ENCODE data around the gene NOP56.

The NOP56 gene

DNA sequence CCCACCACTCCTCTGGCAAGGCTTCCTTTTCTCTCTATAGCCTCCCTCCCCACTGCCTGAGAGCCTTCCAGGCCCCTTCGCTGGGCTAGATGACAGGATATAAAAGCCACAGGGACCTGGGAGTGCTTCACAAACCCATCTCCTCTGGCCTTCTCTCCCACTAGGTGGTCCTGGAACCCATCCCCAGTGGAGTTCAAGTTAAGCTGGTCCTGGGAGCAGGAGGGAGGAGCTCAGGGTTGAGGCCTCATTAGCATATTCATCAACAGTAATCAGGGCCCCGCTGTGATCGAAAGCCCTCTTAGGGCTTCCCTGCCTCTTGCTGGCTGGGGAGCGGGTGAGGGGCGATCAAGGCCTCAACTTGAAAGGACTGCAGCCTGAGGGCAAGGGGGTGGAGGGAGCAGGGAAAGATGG is 49.2 kb downstream of the NOP56 start:
- no peak for DNase-seq (ENCODE audit: low read depth)

DNA sequence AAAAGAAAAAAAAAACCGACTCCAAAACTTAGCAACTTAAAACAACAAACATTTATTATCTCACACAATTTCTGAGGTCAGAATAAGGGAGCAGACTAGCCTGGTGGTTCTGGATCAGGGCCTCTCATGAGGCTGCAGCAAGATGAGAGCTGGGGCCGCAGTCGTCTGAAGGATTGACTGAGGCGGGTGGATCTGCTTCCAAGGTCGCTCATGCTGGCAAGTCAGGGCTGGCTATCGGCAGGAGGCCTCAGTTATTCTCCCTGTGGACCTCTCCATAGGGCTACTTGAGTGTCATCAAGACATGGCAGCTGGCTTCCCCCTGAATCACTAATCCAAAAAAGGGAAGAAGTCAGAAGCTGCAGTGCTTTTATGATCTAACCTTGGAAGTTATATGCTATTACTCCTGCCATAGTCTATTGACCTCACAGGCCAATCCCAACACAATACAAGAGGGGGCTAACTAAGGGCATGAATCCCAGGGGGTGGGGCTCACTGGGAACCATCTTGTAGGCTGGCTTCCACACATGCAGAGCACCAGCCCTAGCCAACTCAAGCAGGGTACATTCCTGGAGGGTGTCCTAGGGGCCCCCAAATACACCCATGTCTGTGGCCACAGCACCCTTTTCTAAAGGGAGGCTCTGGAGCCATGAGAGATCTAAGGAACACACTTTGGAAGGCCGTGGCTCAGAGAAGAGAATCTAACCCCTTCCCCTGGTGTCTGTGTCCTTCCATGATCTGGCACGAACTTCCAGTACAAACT is 51.5 kb downstream of the NOP56 start:
- DNase-seq (ENCODE audit: low read depth), result no peak

DNA sequence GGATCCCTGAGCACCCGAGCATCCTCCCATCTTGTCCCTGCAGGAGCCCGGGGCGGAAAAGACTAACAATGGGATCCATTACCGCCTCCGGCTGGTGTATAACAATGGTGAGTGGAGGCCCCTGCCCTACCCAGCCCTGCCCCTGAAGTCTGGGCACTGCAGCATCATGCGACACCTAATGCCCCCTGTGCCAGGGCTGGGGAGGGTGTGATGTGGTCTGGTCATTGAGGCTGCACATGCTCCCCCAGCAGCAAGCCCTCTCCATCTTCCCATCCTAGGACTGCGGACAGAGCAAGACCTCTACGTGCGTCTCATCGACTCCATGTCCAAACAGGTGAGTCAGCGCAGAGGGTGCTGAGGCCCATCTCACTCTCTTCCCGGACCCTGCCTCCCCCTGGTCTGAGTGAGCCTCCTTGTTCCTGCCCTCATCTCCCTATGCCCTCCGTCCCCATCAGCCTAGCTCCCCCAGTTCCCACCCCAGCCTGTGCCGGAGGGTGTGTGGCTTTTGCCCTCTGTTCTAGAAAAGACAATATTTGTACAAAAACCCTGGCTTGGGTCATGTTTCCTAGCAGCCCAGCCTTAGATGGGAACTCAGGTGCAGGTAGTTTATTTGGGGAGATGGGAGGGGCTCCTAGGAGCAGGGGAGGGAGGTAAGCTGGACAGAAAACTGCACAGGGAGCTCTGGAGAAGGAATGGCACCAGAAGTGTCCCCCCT is 53.7 kb downstream of the NOP56 start:
- DNase-seq (ENCODE audit: low read depth), result no peak

DNA sequence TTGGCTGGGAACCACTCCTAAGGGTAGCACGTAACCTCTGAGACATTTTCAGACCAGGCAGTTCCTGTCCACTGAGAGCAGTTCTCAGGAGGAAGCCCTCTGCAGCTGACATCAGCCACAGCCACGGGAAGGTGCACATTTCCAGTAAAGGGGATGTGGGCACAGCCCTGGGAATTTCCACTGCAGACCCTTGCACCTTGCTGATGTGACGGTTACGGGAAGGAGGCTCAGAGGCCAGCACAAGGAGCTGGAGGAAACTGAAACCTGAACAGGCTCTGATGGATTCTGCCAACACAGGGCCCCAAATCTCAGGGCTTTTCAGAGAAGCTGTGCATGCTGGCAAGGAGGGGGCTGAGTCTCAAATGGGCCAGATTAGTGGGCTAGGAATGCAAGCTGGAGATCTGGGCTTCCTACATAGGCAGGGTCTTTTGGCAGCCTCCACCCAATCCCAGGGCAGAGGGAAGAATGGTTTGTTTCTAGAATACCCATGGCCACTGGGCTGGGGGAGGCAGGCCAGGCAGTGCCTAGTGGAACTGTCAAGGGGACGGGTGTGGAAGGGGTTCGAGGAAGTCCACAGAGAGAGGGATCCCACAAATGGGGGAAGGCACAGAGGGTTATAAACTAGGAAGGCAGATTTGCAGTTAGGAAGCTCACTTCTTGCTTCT is 54.4 kb downstream of the NOP56 start:
- DNase-seq (ENCODE audit: low read depth), result no peak

DNA sequence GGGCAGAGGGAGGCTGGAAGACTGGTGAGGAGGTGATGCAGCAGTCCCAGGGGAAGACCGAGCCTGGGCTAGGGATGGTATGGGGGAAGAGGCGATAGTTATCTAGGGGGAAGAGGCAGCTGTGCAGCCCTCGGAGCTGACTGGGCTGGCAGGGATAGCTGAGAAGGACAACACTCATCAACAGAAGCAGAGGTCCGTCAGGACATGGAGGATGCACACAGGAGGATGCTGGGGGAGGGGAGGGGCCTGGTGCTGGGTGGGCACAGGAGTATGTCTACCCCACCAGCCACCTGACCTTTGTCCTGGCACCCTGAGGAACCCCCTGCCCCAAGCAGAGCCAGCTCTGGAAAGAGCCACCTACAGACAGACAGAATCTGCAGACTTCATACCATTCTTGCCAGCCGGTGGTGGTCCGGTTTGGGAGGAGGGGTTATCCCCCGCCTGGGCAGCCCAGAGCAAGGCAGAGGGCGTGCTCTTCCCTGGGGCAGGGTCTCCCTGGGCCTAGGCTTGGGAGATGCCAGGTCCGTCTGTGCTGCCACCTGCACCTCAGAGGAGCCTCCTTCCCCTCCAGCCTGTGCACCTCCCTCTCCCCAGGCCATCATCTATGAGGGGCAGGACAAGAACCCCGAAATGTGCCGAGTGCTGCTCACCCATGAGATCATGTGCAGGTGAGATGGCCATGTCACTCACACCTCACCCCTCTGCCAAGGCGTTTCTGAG is 55.1 kb downstream of the NOP56 start:
- DNase-seq (ENCODE audit: low read depth), result no peak

All from amniotic epithelial cell (primary cell).